Prostate gland (tissue), 2 donors: ENCODE data around the gene THAP4.

Source experiments
- POLR2A ChIP-seq: fragments of 450-650 bp; IDR thresholded peaks from one replicate; pipeline ENCODE4 v1.6.1; 2016; ENCODE audit warnings: antibody characterized with exemption, mild to moderate bottlenecking
- TF ChIP-seq, protein P1 (sequence below), 4 experiments: fragments of 200-600 bp in 2 of 4; fragments of 450-650 bp in 2 of 4; sonication (generic) in 2 of 4; IDR thresholded peaks; 1 replicate in 3 of 4; 2 replicates in 1 of 4; pipeline ENCODE4 v1.5.1; 2016 to 2019; ENCODE audit warnings: antibody characterized with exemption in 4 of 4, mild to moderate bottlenecking in 2 of 4, moderate library complexity in 2 of 4

DNA sequence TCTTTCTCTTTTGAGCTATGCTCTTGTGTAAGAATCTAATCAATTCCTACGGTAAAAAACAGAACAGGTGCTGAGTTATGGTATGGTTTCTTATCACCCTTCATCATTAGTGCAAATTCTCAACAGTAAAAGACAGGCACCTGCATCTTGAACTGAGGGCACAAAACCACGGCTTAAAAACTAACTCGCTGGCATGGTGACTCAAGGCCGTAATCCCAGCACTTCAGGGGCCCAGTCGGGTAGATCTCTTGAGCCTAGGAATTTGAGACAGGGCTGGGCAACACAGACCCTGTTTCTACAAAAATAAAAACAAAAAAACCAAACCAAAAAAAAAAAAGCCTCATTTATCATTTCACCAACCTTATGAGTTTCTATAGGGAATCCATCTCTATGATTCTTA lies 33.3 kb downstream of the THAP4 start:
- TF ChIP-seq, protein P1, sequence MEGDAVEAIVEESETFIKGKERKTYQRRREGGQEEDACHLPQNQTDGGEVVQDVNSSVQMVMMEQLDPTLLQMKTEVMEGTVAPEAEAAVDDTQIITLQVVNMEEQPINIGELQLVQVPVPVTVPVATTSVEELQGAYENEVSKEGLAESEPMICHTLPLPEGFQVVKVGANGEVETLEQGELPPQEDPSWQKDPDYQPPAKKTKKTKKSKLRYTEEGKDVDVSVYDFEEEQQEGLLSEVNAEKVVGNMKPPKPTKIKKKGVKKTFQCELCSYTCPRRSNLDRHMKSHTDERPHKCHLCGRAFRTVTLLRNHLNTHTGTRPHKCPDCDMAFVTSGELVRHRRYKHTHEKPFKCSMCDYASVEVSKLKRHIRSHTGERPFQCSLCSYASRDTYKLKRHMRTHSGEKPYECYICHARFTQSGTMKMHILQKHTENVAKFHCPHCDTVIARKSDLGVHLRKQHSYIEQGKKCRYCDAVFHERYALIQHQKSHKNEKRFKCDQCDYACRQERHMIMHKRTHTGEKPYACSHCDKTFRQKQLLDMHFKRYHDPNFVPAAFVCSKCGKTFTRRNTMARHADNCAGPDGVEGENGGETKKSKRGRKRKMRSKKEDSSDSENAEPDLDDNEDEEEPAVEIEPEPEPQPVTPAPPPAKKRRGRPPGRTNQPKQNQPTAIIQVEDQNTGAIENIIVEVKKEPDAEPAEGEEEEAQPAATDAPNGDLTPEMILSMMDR (IDR thresholded peaks at IDR 0.05): no peak
- no peak for TF ChIP-seq POLR2A
